WTC11 (cell line): Measurements from ENCODE around the gene TXN2. TPM values are rescaled to one million over a fixed set of nuclear protein-coding genes. Genes with fewer than 3 reads are reported as not detected.

Source experiments
- ATAC-seq: fragments of 200-7000 bp; cut with Tn5 transposase; 2 replicates; pipeline ENCODE4 v1.10.0; 2021; ENCODE audit warnings: mild to moderate bottlenecking, moderate library complexity
- CTCF ChIA-PET: fragments of 300-600 bp; sonication (Branson Sonifier 250); formaldehyde crosslinking; loops from one replicate; lab custom pipeline; 2021; ENCODE audit warnings: antibody characterized with exemption; lab: Charles Lee
- POLR2A ChIA-PET: fragments of 350-600 bp; sonication (Branson Sonifier 250); formaldehyde crosslinking; loops from one replicate; lab custom pipeline; 2021; ENCODE audit warnings: antibody characterized with exemption; lab: Charles Lee
- DNase-seq: peaks from one replicate; pipeline ENCODE4 v3.0.0; 2021; ENCODE audit warnings: low spot score
- H3K27ac Mint-ChIP-seq: 2 replicates; pipeline ENCODE4 v1.8.0; 2021; ENCODE audit warnings: mixed read lengths
- H3K27me3 Mint-ChIP-seq: 2 replicates; pipeline ENCODE4 v1.8.0; 2021; ENCODE audit warnings: low read depth, mild to moderate bottlenecking, moderate library complexity, mixed read lengths
- H3K36me3 Mint-ChIP-seq: 2 replicates; pipeline ENCODE4 v1.8.0; 2021; ENCODE audit warnings: mixed read lengths
- H3K4me1 Mint-ChIP-seq: 2 replicates; pipeline ENCODE4 v1.8.0; 2022; ENCODE audit warnings: mixed read lengths
- H3K4me3 Mint-ChIP-seq: 2 replicates; pipeline ENCODE4 v1.8.0; 2021; ENCODE audit warnings: mild to moderate bottlenecking, moderate library complexity, mixed read lengths
- H3K9me3 Mint-ChIP-seq: 2 replicates; pipeline ENCODE4 v1.8.0; 2021; ENCODE audit warnings: mixed read lengths
- AR ChIP-seq: fragments of 250-450 bp; sonication (Bioruptor Pico); IDR thresholded peaks from 2 replicates; pipeline ENCODE4 v1.9.0; 2021; ENCODE audit warnings: mild to moderate bottlenecking
- CTCF ChIP-seq: fragments of 200-600 bp; IDR thresholded peaks from 2 replicates; pipeline ENCODE4 v1.8.0; 2022; ENCODE audit warnings: antibody characterized with exemption
- FOXJ3 ChIP-seq: sonication (generic); formaldehyde crosslinking; IDR thresholded peaks from 2 replicates; pipeline ENCODE4 v1.9.0; 2021; ENCODE audit warnings: missing genetic modification reagents, mild to moderate bottlenecking, borderline replicate concordance
- HMGA2 ChIP-seq: fragments of 250-450 bp; sonication (Bioruptor Pico); IDR thresholded peaks from 2 replicates; pipeline ENCODE4 v1.4.0; 2021; ENCODE audit warnings: mild to moderate bottlenecking, moderate library complexity
- IRF1 ChIP-seq: sonication (generic); formaldehyde crosslinking; IDR thresholded peaks from 2 replicates; pipeline ENCODE4 v1.8.0; 2023; ENCODE audit warnings: missing genetic modification reagents
- MAX ChIP-seq: sonication (generic); formaldehyde crosslinking; IDR thresholded peaks from 2 replicates; pipeline ENCODE4 v1.8.0; 2022; ENCODE audit warnings: mild to moderate bottlenecking, missing genetic modification reagents
- MLX ChIP-seq: sonication (generic); formaldehyde crosslinking; IDR thresholded peaks from 2 replicates; pipeline ENCODE4 v1.8.1; 2023; ENCODE audit warnings: mild to moderate bottlenecking, missing genetic modification reagents, moderate library complexity
- MYBL2 ChIP-seq: sonication (generic); formaldehyde crosslinking; IDR thresholded peaks from 2 replicates; pipeline ENCODE4 v1.8.1; 2023; ENCODE audit warnings: mild to moderate bottlenecking, moderate library complexity, missing genetic modification reagents
- NFATC4 ChIP-seq: fragments of 250-450 bp; sonication (Bioruptor Pico); IDR thresholded peaks from 2 replicates; pipeline ENCODE4 v1.9.0; 2021; ENCODE audit warnings: mild to moderate bottlenecking
- NFE2L1 ChIP-seq: sonication (generic); formaldehyde crosslinking; IDR thresholded peaks from 2 replicates; pipeline ENCODE4 v1.8.1; 2023; ENCODE audit warnings: missing genetic modification reagents
- TEAD1 ChIP-seq: sonication (generic); formaldehyde crosslinking; IDR thresholded peaks from 2 replicates; pipeline ENCODE4 v1.8.0; 2022; ENCODE audit warnings: mild to moderate bottlenecking, missing genetic modification reagents
- TP53 ChIP-seq: sonication (generic); formaldehyde crosslinking; IDR thresholded peaks from 2 replicates; pipeline ENCODE4 v1.8.1; 2023; ENCODE audit warnings: mild to moderate bottlenecking, missing genetic modification reagents
- ZNF121 ChIP-seq: sonication (generic); formaldehyde crosslinking; IDR thresholded peaks from 2 replicates; pipeline ENCODE4 v1.8.0; 2023; ENCODE audit warnings: missing genetic modification reagents
- ZNF232 ChIP-seq: sonication (generic); formaldehyde crosslinking; IDR thresholded peaks from 2 replicates; pipeline ENCODE4 v1.8.0; 2022; ENCODE audit warnings: mild to moderate bottlenecking, missing genetic modification reagents
- ZNF263 ChIP-seq: sonication (generic); formaldehyde crosslinking; IDR thresholded peaks from 2 replicates; pipeline ENCODE4 v1.8.1; 2022; ENCODE audit warnings: low read depth, mild to moderate bottlenecking, moderate library complexity, missing genetic modification reagents
- ZNF317 ChIP-seq: sonication (generic); formaldehyde crosslinking; IDR thresholded peaks from 2 replicates; pipeline ENCODE4 v1.8.1; 2023; ENCODE audit warnings: low read depth, mild to moderate bottlenecking, moderate library complexity, missing genetic modification reagents, borderline replicate concordance
- ZNF425 ChIP-seq: fragments of 250-450 bp; sonication (Bioruptor Pico); conservative IDR thresholded peaks from 2 replicates; pipeline ENCODE4 v1.9.0; 2021; ENCODE audit warnings: mild to moderate bottlenecking
- ZNF671 ChIP-seq: fragments of 250-450 bp; sonication (Bioruptor Pico); IDR thresholded peaks from 2 replicates; pipeline ENCODE4 v1.8.0; 2021; ENCODE audit warnings: mild to moderate bottlenecking
- total RNA-seq: library from RNA; stranded (reverse); gene quantifications from 3 replicates; pipeline ENCODE4 v1.2.3, GENCODE V29; 2021

TXN2 gene
- total RNA-seq, 1 experiment from 2014 or later: 57.6 TPM

GRCh38 chr22:36440429-36441002 is 40.9 kb downstream of the TXN2 start (continued):
- no peak for TF ChIP-seq ZNF425 (CRISPR knock-in tag)
- no peak for TF ChIP-seq ZNF317 (CRISPR knock-in tag)

GRCh38 chr22:36439481-36440271 is 41.8 kb downstream of the TXN2 start:
- H3K9me3 Mint-ChIP-seq: no peaks in the 10 kb centered on the region
- no peak overlapping the region for H3K4me3 Mint-ChIP-seq
- no peak for DNase-seq
- ATAC-seq: no peak
- H3K36me3 Mint-ChIP-seq: no peaks in the 10 kb centered on the region
- no peak overlapping the region; the same call in 1 of the 2 replicates for H3K27ac Mint-ChIP-seq
- H3K4me1 Mint-ChIP-seq: peaks cover 33% of the 10 kb centered on the region
- ChIA-PET POLR2A (no interaction called here), CTCF (interaction anchor here (2.4 kb wide), 1 partner anchor 31 kb away, joined by 9 read pairs; no protein-coding TSS in a partner anchor)
- TF ChIP-seq ZNF671 (CRISPR knock-in tag): no peak
- no peak for TF ChIP-seq MLX (CRISPR knock-in tag)
- no peak for TF ChIP-seq NFE2L1
- TF ChIP-seq TEAD1 (CRISPR knock-in tag): no peak
- TF ChIP-seq ZNF121 (CRISPR knock-in tag): no peak
- no peak for TF ChIP-seq HMGA2 (CRISPR knock-in tag)
- TF ChIP-seq ZNF263 (CRISPR knock-in tag): no peak
- no peak for TF ChIP-seq AR
- TF ChIP-seq MYBL2: no peak
- no peak for TF ChIP-seq NFATC4 (CRISPR knock-in tag)
- TF ChIP-seq CTCF: no peak
- no peak for TF ChIP-seq TP53 (CRISPR knock-in tag)
- TF ChIP-seq ZNF232 (CRISPR knock-in tag): no peak
- TF ChIP-seq FOXJ3 (CRISPR knock-in tag): no peak
- TF ChIP-seq MAX (CRISPR knock-in tag): no peak
- no peak for TF ChIP-seq IRF1
- H3K27me3 Mint-ChIP-seq: no peaks in the 10 kb centered on the region
